Transverse colon (tissue), 4 donors: ENCODE results near the gene RERE. TPM values are rescaled to one million over a fixed set of nuclear protein-coding genes. Genes with fewer than 3 reads are reported as not detected.

Source experiments
- DNase-seq: peaks from one replicate; pipeline ENCODE4 v3.0.0-alpha.2; 2019
- H3K27ac ChIP-seq, 4 donors: fragments of 200-600 bp; sonication (generic); 2 replicates each; pipeline ENCODE4 v1.5.1; 2016 to 2018; ENCODE audit warnings: inconsistent platforms in 4 of 4
- H3K27me3 ChIP-seq: fragments of 200-600 bp; sonication (generic); 2 replicates; pipeline ENCODE4 v1.5.1; 2017; ENCODE audit warnings: inconsistent platforms
- H3K36me3 ChIP-seq, 4 donors: fragments of 200-600 bp; sonication (generic); 2 replicates each; pipeline ENCODE4 v1.5.1; 2017 to 2019; ENCODE audit warnings: inconsistent platforms in 4 of 4
- H3K4me1 ChIP-seq, 4 donors: fragments of 200-600 bp; sonication (generic); 2 replicates each; pipeline ENCODE4 v1.5.1; 2017 to 2020; ENCODE audit warnings: inconsistent platforms in 4 of 4
- H3K4me3 ChIP-seq, 4 donors: fragments of 200-600 bp; sonication (generic); 1 replicate in 1 of 4; 2 replicates in 3 of 4; pipeline versions ENCODE4 v1.5.1 to v1.6.1; 2017 to 2019; ENCODE audit warnings: inconsistent platforms in 4 of 4
- H3K9me3 ChIP-seq, 2 donors: fragments of 200-600 bp; sonication (generic); 2 replicates each; pipeline ENCODE4 v1.5.1; 2017 to 2019; ENCODE audit warnings: inconsistent platforms in 2 of 2
- EP300 ChIP-seq: sonication (generic); formaldehyde crosslinking; IDR thresholded peaks from one replicate; pipeline ENCODE4 v1.6.1; 2017; ENCODE audit warnings: antibody characterized with exemption, low read depth
- POLR2A ChIP-seq: fragments of 450-650 bp; IDR thresholded peaks from one replicate; pipeline ENCODE4 v1.6.1; 2016; ENCODE audit warnings: antibody characterized with exemption, mild to moderate bottlenecking, moderate library complexity
- POLR2AphosphoS5 ChIP-seq, 3 donors: sonication (generic); formaldehyde crosslinking; IDR thresholded peaks; one replicate each; pipeline ENCODE4 v1.6.1; 2016; ENCODE audit warnings: antibody characterized with exemption in 3 of 3
- WGBS, 2 donors: methylation state at CpG; one replicate each; pipeline ENCODE4 v1.1.5; 2018; ENCODE audit warnings: low coverage in 1 of 2; 5-methylcytosine and 5-hydroxymethylcytosine counted together
- in situ Hi-C, 4 donors: fragments of 200-750 bp; cut with MboI; loops; one replicate each; pipeline versions ENCODE4 v1.15.0 to v1.15.1; 2017; ENCODE audit warnings: low sequenced_read_pairs in 3 of 4, low pct_ligation_motif_present in 1 of 4, low pct_unique_long_range_greater_than_20kb in 1 of 4
- intact Hi-C: fragments of 100-400 bp; cut with DNase I; formaldehyde crosslinking; loops from one replicate; pipeline ENCODE4 v1.15.1; 2023; ENCODE audit warnings: low total_unique reads
- total RNA-seq, 4 donors: library from RNA; depleted of rRNA; stranded (reverse); fragments of >200 nt; gene quantifications; one replicate each; pipeline ENCODE4 v1.1.0, GENCODE V29; 2016
- TF ChIP-seq, protein P1 (sequence below), 5 experiments: fragments of 200-600 bp in 3 of 5; fragments of 450-650 bp in 2 of 5; sonication (generic) in 3 of 5; IDR thresholded peaks; 1 replicate in 2 of 5; 2 replicates in 3 of 5; pipeline ENCODE4 v1.5.1; 2016 to 2017; ENCODE audit warnings: antibody characterized with exemption in 5 of 5, inconsistent platforms in 3 of 5, mild to moderate bottlenecking in 2 of 5, moderate library complexity in 1 of 5

RERE gene
- total RNA-seq, 4 donors from 2014 or later = 80.3 to 657 (median 105) TPM

DNA sequence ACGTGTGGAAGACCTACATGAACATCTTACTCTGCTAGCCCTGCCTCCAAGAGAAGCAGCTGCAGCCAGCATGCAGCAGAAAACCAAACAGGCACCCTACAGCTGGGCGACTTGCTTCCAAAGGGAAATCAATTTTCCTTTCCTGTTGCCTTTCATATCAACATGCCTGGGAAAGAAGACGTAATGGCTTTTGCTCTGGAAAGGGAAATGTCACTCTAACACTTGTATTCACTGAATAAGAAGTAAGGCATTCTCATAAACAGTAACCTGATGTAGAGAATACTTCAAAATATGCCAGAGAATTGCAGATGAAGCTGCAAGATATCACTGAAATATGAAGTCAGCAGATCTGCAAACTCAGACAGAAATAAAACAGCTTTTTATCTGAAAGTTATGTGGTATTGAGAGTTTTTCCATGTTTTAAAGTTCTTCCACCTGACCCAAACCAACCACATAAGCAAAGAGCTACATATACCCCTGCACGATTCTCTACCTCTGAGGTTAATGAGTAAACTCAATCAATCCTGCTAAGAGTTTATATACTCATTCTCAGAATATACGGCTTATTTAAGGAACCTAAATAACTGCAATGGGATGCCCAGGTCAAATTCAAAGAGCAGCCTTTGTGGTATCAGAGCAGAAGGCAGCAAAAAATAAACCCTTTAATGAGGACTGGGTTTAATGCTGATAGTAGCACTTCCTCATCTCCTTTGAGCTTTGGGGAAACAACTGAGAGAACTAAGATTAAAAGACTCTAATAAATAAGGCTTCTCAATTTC lies 150.9 kb downstream of the RERE start:
- no peak for DNase-seq
- Histone ChIP-seq H3K36me3 (no peaks in the 10 kb centered on the region), H3K4me3 (no peak overlapping the region), H3K27me3 (no peaks in the 10 kb centered on the region), H3K27ac (peak overlapping the region in 2 of 4 donors; percentile 18 to 29), H3K9me3 (no peaks in the 10 kb centered on the region), H3K4me1 (peaks cover 46 to 97% (median 66%) of the 10 kb centered on the region in 4 donors)
- intact Hi-C loops = no loop called here
- TF ChIP-seq POLR2A (no peak), EP300 (no peak), POLR2AphosphoS5 (IDR thresholded peaks at IDR 0.05) (no peak)
- TF ChIP-seq, protein P1, sequence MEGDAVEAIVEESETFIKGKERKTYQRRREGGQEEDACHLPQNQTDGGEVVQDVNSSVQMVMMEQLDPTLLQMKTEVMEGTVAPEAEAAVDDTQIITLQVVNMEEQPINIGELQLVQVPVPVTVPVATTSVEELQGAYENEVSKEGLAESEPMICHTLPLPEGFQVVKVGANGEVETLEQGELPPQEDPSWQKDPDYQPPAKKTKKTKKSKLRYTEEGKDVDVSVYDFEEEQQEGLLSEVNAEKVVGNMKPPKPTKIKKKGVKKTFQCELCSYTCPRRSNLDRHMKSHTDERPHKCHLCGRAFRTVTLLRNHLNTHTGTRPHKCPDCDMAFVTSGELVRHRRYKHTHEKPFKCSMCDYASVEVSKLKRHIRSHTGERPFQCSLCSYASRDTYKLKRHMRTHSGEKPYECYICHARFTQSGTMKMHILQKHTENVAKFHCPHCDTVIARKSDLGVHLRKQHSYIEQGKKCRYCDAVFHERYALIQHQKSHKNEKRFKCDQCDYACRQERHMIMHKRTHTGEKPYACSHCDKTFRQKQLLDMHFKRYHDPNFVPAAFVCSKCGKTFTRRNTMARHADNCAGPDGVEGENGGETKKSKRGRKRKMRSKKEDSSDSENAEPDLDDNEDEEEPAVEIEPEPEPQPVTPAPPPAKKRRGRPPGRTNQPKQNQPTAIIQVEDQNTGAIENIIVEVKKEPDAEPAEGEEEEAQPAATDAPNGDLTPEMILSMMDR (IDR thresholded peaks at IDR 0.05) = no peak
- 5 to 41% methylated on average over 3 to 5 of the region's 5 CpGs for WGBS, 2 donors
- in situ Hi-C loops = loop anchor here in 2 of 4 donors (25.0 kb wide), 1 partner anchor 104 kb away; no protein-coding TSS in a partner anchor

DNA sequence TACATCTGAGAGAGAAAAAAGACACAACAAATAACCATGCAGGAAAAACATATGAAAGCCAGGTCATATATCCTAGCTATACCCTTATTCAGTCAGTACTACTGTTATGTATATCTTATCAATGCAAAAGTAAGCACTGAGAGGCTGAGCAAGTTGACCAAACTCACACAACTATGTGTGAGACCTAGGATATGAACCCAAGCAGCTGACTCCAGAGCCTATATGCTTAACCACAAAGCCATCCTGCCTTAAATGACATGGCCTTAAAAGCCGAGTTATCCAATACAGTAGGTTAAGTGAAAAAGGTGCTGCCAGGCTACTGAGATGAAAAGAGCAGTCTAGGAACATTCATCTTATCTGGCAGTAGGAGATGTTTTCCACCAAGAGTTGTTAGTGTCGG lies 151.6 kb downstream of the RERE start:
- Histone ChIP-seq H3K27me3 (no peaks in the 10 kb centered on the region), H3K27ac (peak overlapping the region in 2 of 4 donors; percentile 18 to 29), H3K4me3 (no peak overlapping the region), H3K36me3 (no peaks in the 10 kb centered on the region), H3K9me3 (no peaks in the 10 kb centered on the region), H3K4me1 (peaks cover 46 to 97% (median 68%) of the 10 kb centered on the region in 4 donors)
- in situ Hi-C loops = loop anchor here in 2 of 4 donors (25.0 kb wide), 1 partner anchor 104 kb away; no protein-coding TSS in a partner anchor
- intact Hi-C loops = no loop called here
- DNase-seq = no peak
- WGBS, 2 donors = 72 to 79% methylated on average over 2 of the region's 2 CpGs
- TF ChIP-seq POLR2A (no peak), POLR2AphosphoS5 (IDR thresholded peaks at IDR 0.05) (no peak), EP300 (no peak)
- TF ChIP-seq, protein P1 (IDR thresholded peaks at IDR 0.05) = no peak

DNA sequence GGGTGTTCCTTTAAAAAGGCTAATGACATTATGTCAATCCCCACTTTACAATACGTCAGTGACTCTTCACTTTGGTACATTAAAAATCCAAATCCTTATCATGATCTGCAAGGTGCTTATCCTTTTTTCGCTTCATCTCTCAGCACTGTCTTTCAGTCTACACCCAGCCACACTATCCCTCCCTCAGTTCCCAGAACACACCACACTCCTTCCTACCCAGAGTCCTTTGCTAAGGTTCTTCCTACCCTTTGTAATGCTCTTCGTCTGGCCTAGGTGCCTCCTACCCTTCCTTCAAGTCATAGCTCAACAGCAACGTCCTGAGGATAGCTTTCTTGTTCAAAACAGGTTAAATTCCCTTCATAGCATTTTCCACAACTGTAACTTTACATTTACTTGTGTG lies 152.6 kb downstream of the RERE start:
- peak overlapping the region in 2 of 4 donors; percentile 7 to 11 for H3K27ac ChIP-seq
- DNase-seq = no peak
- TF ChIP-seq, protein P1 (IDR thresholded peaks at IDR 0.05) = no peak
- no peak for TF ChIP-seq POLR2AphosphoS5 (IDR thresholded peaks at IDR 0.05)
- TF ChIP-seq EP300 = no peak
- TF ChIP-seq POLR2A = no peak
- H3K36me3 ChIP-seq = no peaks in the 10 kb centered on the region
- no peaks in the 10 kb centered on the region for H3K9me3 ChIP-seq
- H3K27me3 ChIP-seq = no peaks in the 10 kb centered on the region
- WGBS, 2 donors = 89% methylated on average over 4 of the region's 4 CpGs
- intact Hi-C loops = loop anchor here (5.0 kb wide), 1 partner anchor 62 kb away; no protein-coding TSS in a partner anchor
- H3K4me3 ChIP-seq = no peak overlapping the region
- H3K4me1 ChIP-seq = peaks cover 48 to 96% (median 69%) of the 10 kb centered on the region in 4 donors
- in situ Hi-C loops = loop anchor here in 2 of 4 donors (25.0 kb wide), 1 partner anchor 103 kb away; no protein-coding TSS in a partner anchor

DNA sequence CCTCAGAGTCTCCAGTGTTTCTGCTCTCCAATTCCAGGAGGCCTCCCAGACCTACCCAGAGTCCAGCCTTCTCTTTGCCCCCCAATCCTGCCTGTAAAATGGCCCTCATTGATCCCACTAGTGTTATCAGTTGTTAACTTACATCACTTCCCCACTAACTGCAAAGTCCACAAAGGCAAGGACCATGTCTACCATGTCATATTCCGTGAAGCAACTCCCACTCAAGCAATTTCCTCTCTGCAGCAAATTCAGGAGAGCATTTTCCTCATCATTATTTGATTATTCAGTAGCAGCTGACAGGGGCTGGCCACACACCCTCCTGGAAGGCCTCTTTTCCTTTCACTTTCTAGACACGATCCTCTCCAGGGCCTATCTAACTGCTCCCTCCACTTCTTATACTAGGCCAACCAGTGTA lies 153.5 kb downstream of the RERE start:
- H3K36me3 ChIP-seq = no peaks in the 10 kb centered on the region
- peaks cover 50 to 94% (median 66%) of the 10 kb centered on the region in 4 donors for H3K4me1 ChIP-seq
- intact Hi-C loops (loop anchor here (5.0 kb wide), 1 partner anchor 63 kb away; no protein-coding TSS in a partner anchor), in situ Hi-C loops (loop anchor here in 2 of 4 donors (25.0 kb wide), 1 partner anchor 102 kb away; no protein-coding TSS in a partner anchor)
- no peaks in the 10 kb centered on the region for H3K9me3 ChIP-seq
- peak overlapping the region in 1 of 4 donors; percentile 2 for H3K4me3 ChIP-seq
- DNase-seq = peak; percentile 28
- 12 to 21% methylated on average over 2 of the region's 2 CpGs for WGBS, 2 donors
- no peaks in the 10 kb centered on the region for H3K27me3 ChIP-seq
- no peak for TF ChIP-seq EP300
- no peak for TF ChIP-seq POLR2A
- TF ChIP-seq, protein P1 (IDR thresholded peaks at IDR 0.05) = no peak
- TF ChIP-seq POLR2AphosphoS5 (IDR thresholded peaks at IDR 0.05) = no peak
- H3K27ac ChIP-seq = peak overlapping the region in 3 of 4 donors; percentile 7 to 47 (median 25)
